ENCODE results near the gene CAPN15. TPM values are rescaled to one million over a fixed set of nuclear protein-coding genes. Genes with fewer than 3 reads are reported as not detected.

CAPN15 gene
- total RNA-seq, 1 experiment from 2014 or later, result 76.4 TPM

DNA sequence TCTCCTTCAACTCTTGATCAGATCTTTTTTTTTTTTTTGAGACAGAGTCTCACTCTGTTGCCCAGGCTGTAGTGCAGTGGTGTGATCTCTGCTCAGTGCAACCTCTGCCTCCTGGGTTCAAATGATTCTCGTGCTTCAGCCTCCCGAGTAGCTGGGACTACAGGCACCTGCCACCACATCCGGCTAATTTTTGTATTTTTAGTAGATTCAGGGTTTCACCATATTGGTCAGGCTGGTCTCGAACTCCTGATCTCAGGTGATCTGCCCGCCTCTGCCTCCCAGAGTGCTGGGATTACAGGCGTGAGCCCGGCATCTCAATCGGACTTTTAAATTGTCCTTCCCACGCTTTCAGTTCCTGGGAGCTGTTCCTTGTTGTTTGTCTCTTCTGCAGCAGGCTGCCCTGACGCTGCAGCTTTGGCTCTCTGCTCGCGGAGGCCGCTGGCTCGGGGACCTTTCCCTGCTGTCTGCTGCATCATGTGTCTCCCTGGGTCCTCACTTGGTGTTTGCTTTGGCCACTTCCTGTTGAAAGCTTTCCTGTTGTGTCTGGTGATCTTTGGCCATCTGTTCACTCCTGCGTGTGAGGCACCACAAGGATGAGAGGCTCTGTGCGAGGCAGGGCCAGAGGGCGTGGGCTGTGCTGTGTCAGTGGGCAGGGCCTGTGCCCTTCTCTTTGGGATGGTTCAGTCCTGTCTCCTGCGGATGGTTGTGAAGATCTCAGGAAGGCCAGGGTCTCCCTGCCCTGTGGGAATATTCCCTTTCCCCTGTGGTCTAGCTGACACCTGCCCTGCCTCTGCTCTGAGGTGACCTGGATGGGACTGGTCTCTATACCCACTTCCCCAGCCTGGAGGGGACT lies 18.4 kb upstream of the CAPN15 start:
- DNase-seq, result no peak
- Histone ChIP-seq H3K14ac (ENCODE audit: insufficient read depth, low read length) (no peak overlapping the region), H3K27ac (ENCODE audit: insufficient read length, low read depth, low read length) (no peak overlapping the region), H2BK20ac (ENCODE audit: low read depth, low read length, poor library complexity, severe bottlenecking) (no peak overlapping the region), H4K8ac (replicated peaks; ENCODE audit: insufficient read length, low read depth, low read length) (no peak overlapping the region), H3K18ac (ENCODE audit: insufficient read length, low read depth, low read length) (no peak overlapping the region), H3K9me3 (ENCODE audit: control insufficient read depth, low read depth, low read length) (no peaks in the 10 kb centered on the region), H4K20me1 (ENCODE audit: control insufficient read depth, insufficient read depth, insufficient read length) (no peaks in the 10 kb centered on the region), H2AFZ (ENCODE audit: low read length) (no peak overlapping the region), H3K23ac (ENCODE audit: insufficient read length, low read depth, low read length) (no peak overlapping the region), H3T11ph (ENCODE audit: low read length) (no peak overlapping the region), H4K91ac (ENCODE audit: insufficient read length, low read depth, low read length) (no peak overlapping the region), H3K79me1 (ENCODE audit: insufficient read depth, low read depth, low read length, poor library complexity, severe bottlenecking) (no peaks in the 10 kb centered on the region), H3K4me1 (ENCODE audit: insufficient read depth, low read length) (no peaks in the 10 kb centered on the region), H3K56ac (ENCODE audit: insufficient read length, low read depth, low read length) (no peak overlapping the region), H4K5ac (ENCODE audit: insufficient read length, low read depth, low read length) (no peak overlapping the region), H3K79me2 (ENCODE audit: insufficient read depth, low read length) (no peaks in the 10 kb centered on the region), H3K4me2 (ENCODE audit: insufficient read depth, insufficient read length, low read length) (no peak overlapping the region), H2BK12ac (ENCODE audit: insufficient read length, low read depth, low read length) (no peak overlapping the region), H3K4ac (ENCODE audit: low read depth, low read length) (no peak overlapping the region), H3K9ac (ENCODE audit: extremely low read depth, insufficient read length, low read length) (no peak overlapping the region), H3K27me3 (ENCODE audit: insufficient read depth, low read length) (no peaks in the 10 kb centered on the region), H3K23me2 (ENCODE audit: insufficient read length, low read depth, low read length, poor library complexity, severe bottlenecking) (no peaks in the 10 kb centered on the region), H2BK15ac (ENCODE audit: low read depth, low read length) (no peak overlapping the region), H2BK5ac (ENCODE audit: insufficient read length, low read length) (no peak overlapping the region), H2BK120ac (ENCODE audit: low read depth, low read length, poor library complexity, severe bottlenecking) (no peak overlapping the region), H2AK5ac (ENCODE audit: insufficient read length, low read length) (no peak overlapping the region)
- no peaks in the 10 kb centered on the region for H3K9me3 Mint-ChIP-seq
- H3K27me3 Mint-ChIP-seq (ENCODE audit: low read depth), result no peaks in the 10 kb centered on the region; the same call in 1 of the 2 replicates
- peak overlapping the region; percentile 15 to 82 (median 62); a peak in 6 of 7 replicates for H3K27ac Mint-ChIP-seq
- H3K4me3 Mint-ChIP-seq, result no peak overlapping the region
- no CpG with 5 or more reads among the region's 18 CpGs for WGBS (ENCODE audit: extremely low coverage, insufficient read length, low lambda C conversion rate)
- H3K36me3 Mint-ChIP-seq (ENCODE audit: insufficient read depth in 1 of 3, low read depth in 3 of 3), result peaks cover 4 to 12% (median 9%) of the 10 kb centered on the region in 3 experiments
- H3K4me1 Mint-ChIP-seq, result peaks cover 0 to 3% of the 10 kb centered on the region in 2 experiments; a peak in 3 of 4 replicates
- no peak for TF ChIP-seq CTCF (conservative IDR thresholded peaks at IDR 0.05)

All from H9 (cell line).